Right lobe of liver (tissue), 6 donors: ENCODE data around the gene PADI3. TPM values are rescaled to one million over a fixed set of nuclear protein-coding genes. Genes with fewer than 3 reads are reported as not detected.

Source experiments
- ATAC-seq, 4 donors: fragments of 200-7000 bp; cut with Tn5 transposase; one replicate each; pipeline ENCODE4 v1.9.1; 2020; ENCODE audit warnings: mild to moderate bottlenecking in 4 of 4, moderate library complexity in 4 of 4
- DNase-seq, 3 donors: peaks; one replicate each; pipeline ENCODE4 v3.0.0-alpha.2; 2020
- H3K27ac ChIP-seq, 3 donors: fragments of 200-600 bp; one replicate each; pipeline ENCODE4 v1.8.0; 2022
- H3K27me3 ChIP-seq, 2 donors: fragments of 200-600 bp; one replicate each; pipeline ENCODE4 v1.8.0; 2022
- H3K36me3 ChIP-seq, 4 donors: fragments of 200-600 bp; sonication (generic) in 1 of 4; one replicate each; pipeline versions ENCODE4 v1.5.1 to v1.8.0; 2017 to 2022; ENCODE audit warnings: control low read depth in 1 of 4
- H3K4me1 ChIP-seq, 4 donors: fragments of 200-600 bp; sonication (generic) in 1 of 4; one replicate each; pipeline versions ENCODE4 v1.5.1 to v1.8.0; 2017 to 2022; ENCODE audit warnings: control low read depth in 1 of 4
- H3K4me3 ChIP-seq, 3 donors: fragments of 200-600 bp; one replicate each; pipeline ENCODE4 v1.8.0; 2022
- H3K9me3 ChIP-seq, 4 donors: fragments of 200-600 bp; sonication (generic) in 1 of 4; one replicate each; pipeline versions ENCODE4 v1.5.1 to v1.8.0; 2017 to 2022; ENCODE audit warnings: control low read depth in 1 of 4
- CTCF ChIP-seq, 4 donors: fragments of 200-600 bp in 3 of 4; fragments of 450-650 bp in 1 of 4; IDR thresholded peaks; one replicate each; pipeline versions ENCODE4 v1.5.1 to v1.8.0; 2016 to 2022; ENCODE audit warnings: antibody characterized with exemption in 4 of 4, mild to moderate bottlenecking in 2 of 4
- POLR2A ChIP-seq: fragments of 450-650 bp; IDR thresholded peaks from one replicate; pipeline ENCODE4 v1.6.1; 2017; ENCODE audit warnings: antibody characterized with exemption, mild to moderate bottlenecking
- WGBS: methylation state at CpG from one replicate; pipeline ENCODE4 v1.1.6; 2018; ENCODE audit warnings: low coverage, low lambda C conversion rate; ENCODE audit not compliant: insufficient coverage; ENCODE audit errors: missing lambda C conversion rate; 5-methylcytosine and 5-hydroxymethylcytosine counted together
- intact Hi-C, 2 donors: fragments of 100-400 bp; cut with DNase I; formaldehyde crosslinking; loops; one replicate each; pipeline versions ENCODE4 v1.11.2 to v1.14.1; 2022
- total RNA-seq, 6 experiments: library from RNA; depleted of rRNA in 2 of 6; stranded (reverse); fragments of >200 nt in 2 of 6; fragmentation: NEBNext Ultra II Directional in 3 of 6; extraction: Animal tissue kit (Norgen Biotek cat#: 25700) in 3 of 6; gene quantifications; one replicate each; pipeline versions ENCODE4 v1.1.0 to v1.2.4, GENCODE V29; 2016 to 2023
- donor health status: DM: no; HTN: yes; CAD: no.
- donor health status: DM: no; HTN: no; CAD: no.
- donor health status: DM: no; HTN: no; CAD: no.
- donor health status: DM: no; HTN: yes; CAD: no.
- donor health status: DM: no; HTN: yes; CAD: no.

The PADI3 gene
- total RNA-seq, 6 experiments from 2014 or later = not detected

GRCh38 chr1:17207046-17207445 is 41.9 kb upstream of the PADI3 start:
- H3K36me3 ChIP-seq = no peaks in the 10 kb centered on the region
- H3K27ac ChIP-seq = no peak overlapping the region
- no peaks in the 10 kb centered on the region for H3K9me3 ChIP-seq
- no peak for TF ChIP-seq CTCF (IDR thresholded peaks at IDR 0.05)
- TF ChIP-seq POLR2A = no peak
- peak; percentile 43 to 71 (median 58) for ATAC-seq
- DNase-seq = peak in 1 of 3 donors; percentile 57
- H3K4me3 ChIP-seq = no peak overlapping the region
- intact Hi-C loops = no loop called here
- 27% methylated on average over 3 of the region's 4 CpGs for WGBS
- no peaks in the 10 kb centered on the region for H3K27me3 ChIP-seq
- H3K4me1 ChIP-seq = no peaks in the 10 kb centered on the region

GRCh38 chr1:17207540-17207939 is 41.4 kb upstream of the PADI3 start:
- H3K27ac ChIP-seq = no peak overlapping the region
- DNase-seq = no peak
- H3K9me3 ChIP-seq = no peaks in the 10 kb centered on the region
- ATAC-seq = peak; percentile 6 to 52 (median 29)
- no peak for TF ChIP-seq CTCF (IDR thresholded peaks at IDR 0.05)
- no peaks in the 10 kb centered on the region for H3K27me3 ChIP-seq
- WGBS = 60% methylated on average over 1 of the region's 5 CpGs
- intact Hi-C loops = no loop called here
- no peaks in the 10 kb centered on the region for H3K4me1 ChIP-seq
- no peak overlapping the region for H3K4me3 ChIP-seq
- H3K36me3 ChIP-seq = no peaks in the 10 kb centered on the region

GRCh38 chr1:17207966-17208418 is 40.9 kb upstream of the PADI3 start:
- TF ChIP-seq CTCF (IDR thresholded peaks at IDR 0.05) (no peak), POLR2A (no peak)
- H3K9me3 ChIP-seq = no peaks in the 10 kb centered on the region
- H3K4me3 ChIP-seq = no peak overlapping the region
- H3K4me1 ChIP-seq = no peaks in the 10 kb centered on the region
- no CpG with 5 or more reads among the region's 2 CpGs for WGBS
- no peaks in the 10 kb centered on the region for H3K36me3 ChIP-seq
- DNase-seq (no peak), ATAC-seq (peak in 1 of 4 donors; percentile 52)
- no peak overlapping the region for H3K27ac ChIP-seq
- intact Hi-C loops = no loop called here
- no peaks in the 10 kb centered on the region for H3K27me3 ChIP-seq

GRCh38 chr1:17208546-17208945 is 40.4 kb upstream of the PADI3 start:
- intact Hi-C loops = no loop called here
- WGBS = 73% methylated on average over 3 of the region's 3 CpGs

More at GRCh38 chr1:17208546-17208945, 40.4 kb upstream of the PADI3 start:
- Histone ChIP-seq H3K36me3 (no peaks in the 10 kb centered on the region), H3K27me3 (no peaks in the 10 kb centered on the region), H3K27ac (no peak overlapping the region), H3K9me3 (no peaks in the 10 kb centered on the region), H3K4me3 (no peak overlapping the region), H3K4me1 (no peaks in the 10 kb centered on the region)
- DNase-seq = no peak
- TF ChIP-seq CTCF (IDR thresholded peaks at IDR 0.05) = no peak
- ATAC-seq = no peak
